ENCODE data around the gene SYTL3.

DNA sequence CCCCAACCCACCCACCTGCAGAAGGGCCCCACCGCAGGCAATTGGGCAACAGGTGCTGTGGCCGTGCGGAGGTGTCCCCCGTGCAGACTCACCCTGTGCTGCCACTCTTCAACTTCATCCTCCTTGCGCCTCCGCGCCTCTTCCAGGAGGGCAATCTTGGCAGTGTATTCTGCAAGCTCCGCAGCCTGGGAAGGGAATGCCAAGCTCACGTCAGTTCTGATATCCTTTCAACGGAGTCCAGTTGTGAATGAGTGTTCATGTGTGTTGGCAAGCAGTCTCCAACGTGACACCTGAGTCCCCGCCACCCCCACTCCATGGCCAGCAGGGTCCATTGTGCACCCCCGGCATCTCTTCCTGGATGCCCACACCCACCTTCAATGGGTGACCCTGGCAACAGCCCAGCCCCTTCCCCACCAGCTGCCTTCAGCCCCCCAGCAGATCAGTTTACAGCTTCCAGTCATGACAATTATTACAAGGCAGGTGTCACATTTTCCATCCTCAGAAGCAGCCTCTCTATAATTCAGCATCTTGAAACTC is 119.4 kb downstream of the SYTL3 start:
- no peak for TF ChIP-seq POLR2A (IDR thresholded peaks at IDR 0.05)
- no peak for TF ChIP-seq CTCF (IDR thresholded peaks at IDR 0.05)
- no peak for TF ChIP-seq POLR2AphosphoS5 (IDR thresholded peaks at IDR 0.05)

All from prostate gland (tissue), 2 donors.